D721Med (cell line): ENCODE data around the gene LPCAT1.

Source experiments
- DNase-seq: peaks from one replicate; pipeline ENCODE4 v3.0.0; 2011; ENCODE audit warnings: low spot score; ENCODE audit not compliant: insufficient read length
- FAIRE-seq: peaks from 2 replicates; lab custom pipeline; 2011; peaks lifted over from hg19 to GRCh38; lab: Jason Lieb, UNC
- CTCF ChIP-seq: IDR thresholded peaks from 2 replicates; pipeline ENCODE4 v1.5.1; 2012; ENCODE audit warnings: mild to moderate bottlenecking, control low read depth; ENCODE audit not compliant: insufficient read depth; ENCODE audit errors: missing control alignments

Gene LPCAT1

GRCh38 chr5:1439388-1440097 is 84.2 kb downstream of the LPCAT1 start:
- TF ChIP-seq CTCF = no peak
- no peak for FAIRE-seq
- DNase-seq = no peak

- no peak for FAIRE-seq
- no peak for TF ChIP-seq CTCF
- no peak for DNase-seq
Observed at GRCh38 chr5:1438871-1439270, 84.9 kb downstream of the LPCAT1 start.

- no peak for FAIRE-seq
- no peak for DNase-seq
- TF ChIP-seq CTCF = no peak
Observed at GRCh38 chr5:1437876-1438559, 85.7 kb downstream of the LPCAT1 start.

- FAIRE-seq (no peak), DNase-seq (no peak)
- TF ChIP-seq CTCF = no peak
Observed at GRCh38 chr5:1437226-1437829, 86.4 kb downstream of the LPCAT1 start.

- FAIRE-seq (no peak), DNase-seq (no peak)
- TF ChIP-seq CTCF = no peak
Observed at GRCh38 chr5:1436681-1437080, 87.1 kb downstream of the LPCAT1 start.

GRCh38 chr5:1436036-1436435 is 87.7 kb downstream of the LPCAT1 start:
- no peak for DNase-seq
- FAIRE-seq = no peak
- no peak for TF ChIP-seq CTCF
